SW480 (cell line): ENCODE results near the gene TOR3A.
"Not testable (repeated sequence)": the region's sequence is repeated elsewhere in the genome, so short reads cannot be mapped to it uniquely, and the experiment has no call there.

ENCODE experiments used
- DNase-seq: peaks from one replicate; pipeline ENCODE4 v3.0.0-alpha.2; 2016; ENCODE audit warnings: low spot score

Gene TOR3A, protein sequence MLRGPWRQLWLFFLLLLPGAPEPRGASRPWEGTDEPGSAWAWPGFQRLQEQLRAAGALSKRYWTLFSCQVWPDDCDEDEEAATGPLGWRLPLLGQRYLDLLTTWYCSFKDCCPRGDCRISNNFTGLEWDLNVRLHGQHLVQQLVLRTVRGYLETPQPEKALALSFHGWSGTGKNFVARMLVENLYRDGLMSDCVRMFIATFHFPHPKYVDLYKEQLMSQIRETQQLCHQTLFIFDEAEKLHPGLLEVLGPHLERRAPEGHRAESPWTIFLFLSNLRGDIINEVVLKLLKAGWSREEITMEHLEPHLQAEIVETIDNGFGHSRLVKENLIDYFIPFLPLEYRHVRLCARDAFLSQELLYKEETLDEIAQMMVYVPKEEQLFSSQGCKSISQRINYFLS

DNA sequence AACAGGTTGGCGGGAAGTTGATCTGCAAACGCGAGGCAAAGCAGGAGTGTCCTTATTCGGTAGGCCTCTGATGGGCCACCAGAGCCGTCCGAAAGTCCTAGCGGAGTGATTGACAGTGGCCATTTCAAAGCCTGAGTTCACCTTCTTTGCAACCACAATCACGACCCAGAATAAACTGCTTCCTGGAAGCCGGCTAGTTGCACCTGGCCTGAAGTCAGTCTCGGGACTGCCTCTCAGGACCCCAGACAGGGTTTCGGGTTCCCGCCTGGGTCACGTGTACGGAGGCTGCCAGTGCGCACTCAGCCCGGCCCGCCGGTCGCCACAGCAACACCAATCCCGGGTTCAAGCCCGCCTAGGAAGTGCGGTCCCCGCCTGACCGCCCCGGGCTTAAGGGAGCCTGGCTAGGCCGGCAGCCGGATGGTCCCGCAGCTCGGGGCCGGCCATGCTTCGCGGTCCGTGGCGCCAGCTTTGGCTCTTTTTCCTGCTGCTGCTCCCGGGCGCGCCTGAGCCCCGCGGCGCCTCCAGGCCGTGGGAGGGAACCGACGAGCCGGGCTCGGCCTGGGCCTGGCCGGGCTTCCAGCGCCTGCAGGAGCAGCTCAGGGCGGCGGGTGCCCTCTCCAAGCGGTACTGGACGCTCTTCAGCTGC lies at the start of gene TOR3A:
TSS of gene TOR3A (plus strand) at position 384 of the 646 bp plus-strand sequence. CDS start at position 443, 59 bp downstream.
- peak; percentile 84 for DNase-seq

DNA sequence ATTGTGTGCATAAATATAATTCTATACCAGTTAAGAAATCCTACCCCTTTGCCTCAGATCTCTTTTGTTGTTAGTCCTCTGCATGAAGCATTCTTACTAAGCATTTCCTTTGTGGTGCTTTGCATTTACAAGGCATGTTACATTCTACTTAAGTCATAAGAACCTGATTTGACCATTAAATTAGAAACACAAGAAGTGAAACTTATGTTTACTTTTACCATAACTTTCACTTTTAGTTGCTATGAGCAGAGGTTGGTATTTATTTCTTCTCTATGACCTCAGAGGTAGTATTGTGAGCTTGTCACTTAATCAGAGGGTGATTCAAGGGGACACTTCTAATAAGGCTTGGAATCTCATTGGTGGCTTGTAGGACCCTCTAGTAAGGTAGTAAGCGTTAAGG lies 47.1 kb upstream of the TOR3A start:
- no peak for DNase-seq

DNA sequence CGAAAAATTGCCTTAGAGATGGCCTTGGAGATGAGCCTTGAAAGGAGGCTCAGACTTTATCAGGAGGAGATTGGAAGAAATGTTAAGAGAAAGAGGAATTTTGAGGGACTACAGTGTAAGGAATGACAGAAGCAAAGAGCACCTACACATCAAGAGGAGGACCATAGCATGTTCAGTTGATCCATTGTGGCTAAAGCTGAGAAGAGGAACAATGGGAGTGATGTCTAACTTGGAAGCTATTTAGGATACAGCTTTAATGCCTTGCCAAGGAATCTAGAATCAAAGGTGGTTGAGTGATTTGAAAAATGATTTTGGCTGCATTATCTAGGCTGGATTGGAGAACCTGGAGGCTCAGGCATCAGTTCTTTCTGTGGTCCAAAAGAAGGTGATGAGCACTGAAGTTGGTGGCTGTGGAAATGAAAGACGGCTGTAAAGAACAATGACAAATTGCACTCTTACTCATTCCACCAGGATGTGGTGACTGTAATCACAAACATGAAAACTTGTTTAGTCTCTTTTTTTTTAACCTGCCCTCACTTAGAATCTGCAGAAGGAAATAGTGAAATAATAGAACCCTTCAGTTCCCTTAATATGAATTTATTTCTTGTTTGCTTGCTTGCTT lies 44.9 kb upstream of the TOR3A start:
- no peak for DNase-seq

DNA sequence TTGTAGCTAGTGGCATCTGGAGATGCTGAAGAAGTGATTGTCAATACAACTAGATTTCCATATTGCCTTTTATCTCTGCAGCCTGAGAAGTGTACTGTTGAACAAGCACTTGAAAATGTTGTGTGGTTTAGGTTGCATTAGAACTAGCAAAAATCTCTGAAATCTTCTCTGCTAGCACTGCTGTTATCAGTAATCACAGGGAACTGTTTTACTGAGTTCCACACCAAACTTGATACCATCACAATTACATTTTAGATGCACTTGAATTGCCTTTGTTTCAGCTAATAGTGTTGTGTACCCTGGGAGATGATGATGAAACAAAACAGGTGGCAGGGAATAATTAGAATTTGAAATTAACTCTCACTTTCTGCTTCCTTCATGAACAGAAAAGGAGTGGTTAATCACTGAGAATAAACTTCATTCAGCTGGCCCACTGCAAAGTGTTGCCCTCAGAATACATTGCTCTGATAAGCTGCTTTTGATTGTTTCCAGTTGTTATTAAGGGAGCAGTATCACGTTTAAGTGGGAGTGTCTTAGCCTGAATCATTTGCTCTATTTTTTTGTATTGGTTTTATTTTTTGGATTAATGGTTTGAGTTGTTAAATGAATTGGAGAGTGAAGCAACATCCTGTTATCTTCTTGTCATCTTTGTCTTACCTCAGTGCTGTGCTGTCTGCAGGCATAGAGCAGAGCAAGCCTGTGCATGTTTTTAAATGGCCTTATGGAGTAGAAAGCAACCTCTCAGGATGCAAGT lies 43.2 kb upstream of the TOR3A start:
- DNase-seq: no peak

DNA sequence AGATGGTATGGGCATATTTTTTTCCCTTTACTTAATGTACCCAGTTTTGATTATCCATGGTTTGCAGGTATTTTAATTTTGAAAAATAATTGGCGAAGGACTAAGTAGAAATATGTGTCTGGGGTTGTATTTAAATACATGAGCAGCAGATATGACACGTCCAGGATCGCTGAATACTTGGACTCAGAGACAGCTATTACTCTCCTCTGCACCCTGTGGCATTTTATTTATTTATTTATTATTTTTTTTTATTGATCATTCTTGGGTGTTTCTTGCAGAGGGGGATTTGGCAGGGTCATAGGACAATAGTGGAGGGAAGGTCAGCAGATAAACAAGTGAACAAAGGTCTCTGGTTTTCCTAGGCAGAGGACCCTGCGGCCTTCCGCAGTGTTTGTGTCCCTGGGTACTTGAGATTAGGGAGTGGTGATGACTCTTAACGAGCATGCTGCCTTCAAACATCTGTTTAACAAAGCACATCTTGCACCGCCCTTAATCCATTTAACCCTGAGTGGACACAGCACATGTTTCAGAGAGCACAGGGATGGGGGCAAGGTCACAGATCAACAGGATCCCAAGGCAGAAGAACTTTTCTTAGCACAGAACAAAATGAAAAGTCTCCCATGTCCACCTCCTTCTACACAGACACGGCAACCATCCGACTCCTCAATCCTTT lies 42.2 kb upstream of the TOR3A start:
- not testable (repeated sequence) for DNase-seq

DNA sequence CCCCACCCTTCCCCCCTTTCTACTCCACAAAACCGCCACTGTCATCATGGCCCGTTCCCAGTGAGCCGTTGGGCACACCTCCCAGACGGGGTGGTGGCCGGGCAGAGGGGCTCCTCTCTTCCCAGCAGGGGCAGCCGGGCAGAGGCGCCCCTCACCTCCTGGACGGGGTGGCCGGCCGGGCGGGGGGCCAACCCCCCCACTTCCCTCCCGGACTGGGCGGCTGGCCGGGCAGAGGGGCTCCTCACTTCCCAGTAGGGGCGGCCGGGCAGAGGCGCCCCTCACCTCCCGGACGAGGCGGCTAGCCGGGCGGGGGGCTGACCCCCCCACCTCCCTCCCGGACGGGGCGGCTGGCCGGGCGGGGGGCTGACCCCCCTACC lies 41.7 kb upstream of the TOR3A start:
- not testable (repeated sequence) for DNase-seq

DNA sequence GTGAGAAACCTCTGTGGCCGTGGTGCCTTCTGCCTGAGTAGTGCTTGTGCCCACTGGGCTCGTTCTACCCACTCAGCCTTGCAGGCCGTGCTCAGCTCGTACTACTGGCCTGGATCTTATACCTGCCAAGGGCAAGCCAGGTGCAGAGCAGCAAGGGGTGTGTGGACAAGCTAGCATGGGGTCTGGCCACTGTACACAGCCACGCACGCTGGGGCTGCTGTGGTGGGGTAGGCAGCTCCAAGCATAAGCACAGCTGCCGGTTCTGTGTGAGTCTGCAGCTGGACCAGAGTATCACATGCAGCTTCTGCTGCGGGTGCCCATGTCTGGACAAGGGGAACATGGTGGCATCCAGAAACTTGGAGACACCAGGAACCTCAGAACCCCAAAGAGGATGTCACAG lies 39.8 kb upstream of the TOR3A start:
- no peak for DNase-seq

DNA sequence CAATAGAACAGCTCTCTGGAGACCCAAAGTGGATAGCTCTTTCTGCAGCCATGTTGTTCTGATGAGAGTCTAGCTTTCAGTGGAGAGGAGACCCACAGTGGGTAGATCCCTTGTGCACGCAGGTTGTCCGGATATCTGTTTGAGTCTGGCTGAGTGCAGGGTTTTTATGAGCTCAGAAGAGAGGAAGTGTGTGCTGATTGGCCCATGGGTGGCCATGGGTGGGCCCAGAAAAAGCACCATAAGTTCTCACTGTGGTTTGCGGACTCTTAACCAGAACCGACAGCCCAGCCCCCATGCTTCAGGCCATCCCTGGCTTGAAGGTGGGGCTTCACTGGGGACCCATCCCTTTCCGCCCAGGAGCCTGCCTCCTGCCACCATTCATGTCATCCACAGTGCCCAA lies 39.2 kb upstream of the TOR3A start:
- no peak for DNase-seq

DNA sequence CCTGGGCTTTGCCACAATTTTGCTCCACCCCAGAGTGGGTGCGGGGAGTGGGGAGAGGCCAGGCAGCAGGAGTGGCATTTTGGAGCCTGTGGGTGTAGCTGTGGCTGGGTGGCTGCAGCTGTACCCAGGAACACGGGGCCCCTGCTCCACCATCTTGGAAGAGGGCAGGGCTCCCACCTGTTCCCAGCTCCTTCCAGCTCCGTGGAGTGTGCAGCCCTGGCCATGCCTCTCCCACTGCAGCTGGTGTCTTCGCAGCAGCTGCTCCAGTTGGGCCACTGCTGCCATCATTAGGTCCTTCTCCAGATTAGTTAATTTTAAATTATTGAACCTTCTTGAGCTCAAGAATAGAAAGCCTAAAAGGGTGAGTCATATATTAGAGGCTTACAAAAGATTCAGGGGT lies 38.6 kb upstream of the TOR3A start:
- no peak for DNase-seq

DNA sequence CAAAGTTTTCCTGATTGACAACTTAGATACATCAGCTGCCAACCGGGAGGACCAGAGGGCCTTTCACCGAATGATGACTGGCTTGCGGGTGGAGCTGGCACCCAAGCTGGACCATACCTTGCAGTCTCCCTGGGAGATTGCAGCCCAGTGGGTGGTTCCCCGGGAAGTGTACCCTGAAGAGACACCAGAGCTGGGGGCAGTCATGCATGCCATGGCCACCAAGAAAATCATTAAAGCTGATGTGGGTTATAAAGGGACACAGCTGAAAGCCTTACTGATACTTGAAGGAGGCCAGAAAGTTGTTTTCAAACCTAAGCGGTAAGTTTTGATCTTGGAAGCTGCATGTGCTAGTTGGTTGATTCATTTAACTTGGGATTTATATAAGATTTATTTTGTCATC lies 38.0 kb upstream of the TOR3A start:
- no peak for DNase-seq

DNA sequence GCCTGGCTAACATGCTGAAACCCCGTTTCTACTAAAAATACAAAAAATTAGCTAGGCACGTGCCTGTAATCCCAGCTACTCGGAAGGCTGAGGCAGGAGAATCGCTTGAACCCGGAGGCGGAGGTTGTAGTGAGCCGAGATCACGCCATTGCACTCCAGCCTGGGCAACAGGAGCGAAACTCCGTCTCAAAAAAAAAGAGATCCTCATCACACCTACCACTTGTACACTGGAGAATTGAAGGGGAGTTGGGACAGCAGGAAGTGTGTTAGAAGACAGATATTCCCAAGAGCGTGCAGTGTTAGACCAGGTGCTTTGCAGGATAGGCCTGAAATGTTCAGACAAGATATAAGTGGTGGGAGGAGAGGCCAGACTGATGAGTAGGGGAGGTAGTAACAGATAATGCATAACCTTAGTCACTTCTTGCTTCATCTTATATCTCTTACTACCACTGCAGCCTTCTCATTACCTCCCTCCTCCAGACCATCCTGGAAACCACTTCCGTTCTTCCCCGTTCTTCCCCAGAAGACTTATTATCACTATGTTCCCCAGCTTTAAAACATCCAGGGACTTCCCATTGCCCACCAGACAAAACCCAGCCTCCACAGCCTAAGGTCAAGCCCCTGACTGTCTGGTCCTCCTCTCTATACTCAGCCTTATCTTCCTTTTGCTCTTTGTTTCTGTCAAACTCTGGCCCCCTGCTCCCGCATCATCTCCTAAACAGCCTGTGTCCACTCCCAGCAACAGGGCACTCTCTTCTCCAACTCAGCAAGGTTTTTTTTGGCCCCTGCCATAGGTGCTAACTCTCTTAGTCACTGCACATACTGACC lies 34.8 kb upstream of the TOR3A start:
- no peak for DNase-seq

DNA sequence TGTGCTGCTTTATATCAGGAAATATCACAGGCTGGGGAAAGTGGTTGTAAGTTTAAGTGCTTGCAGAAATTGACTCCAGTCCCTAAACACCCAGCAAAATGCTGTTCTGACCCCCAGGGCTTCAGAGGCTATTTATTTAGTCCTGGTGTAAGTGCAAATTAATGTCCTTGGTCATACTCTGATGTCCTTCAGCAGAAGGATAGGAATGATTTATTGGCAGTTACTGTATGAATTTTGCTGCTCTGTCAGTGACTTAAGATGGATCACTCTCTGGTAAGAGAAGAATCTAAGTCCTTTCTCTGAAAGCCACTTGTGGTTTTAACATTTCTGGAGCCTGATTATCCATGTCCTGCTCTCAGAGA lies 34.3 kb upstream of the TOR3A start:
- DNase-seq: no peak

DNA sequence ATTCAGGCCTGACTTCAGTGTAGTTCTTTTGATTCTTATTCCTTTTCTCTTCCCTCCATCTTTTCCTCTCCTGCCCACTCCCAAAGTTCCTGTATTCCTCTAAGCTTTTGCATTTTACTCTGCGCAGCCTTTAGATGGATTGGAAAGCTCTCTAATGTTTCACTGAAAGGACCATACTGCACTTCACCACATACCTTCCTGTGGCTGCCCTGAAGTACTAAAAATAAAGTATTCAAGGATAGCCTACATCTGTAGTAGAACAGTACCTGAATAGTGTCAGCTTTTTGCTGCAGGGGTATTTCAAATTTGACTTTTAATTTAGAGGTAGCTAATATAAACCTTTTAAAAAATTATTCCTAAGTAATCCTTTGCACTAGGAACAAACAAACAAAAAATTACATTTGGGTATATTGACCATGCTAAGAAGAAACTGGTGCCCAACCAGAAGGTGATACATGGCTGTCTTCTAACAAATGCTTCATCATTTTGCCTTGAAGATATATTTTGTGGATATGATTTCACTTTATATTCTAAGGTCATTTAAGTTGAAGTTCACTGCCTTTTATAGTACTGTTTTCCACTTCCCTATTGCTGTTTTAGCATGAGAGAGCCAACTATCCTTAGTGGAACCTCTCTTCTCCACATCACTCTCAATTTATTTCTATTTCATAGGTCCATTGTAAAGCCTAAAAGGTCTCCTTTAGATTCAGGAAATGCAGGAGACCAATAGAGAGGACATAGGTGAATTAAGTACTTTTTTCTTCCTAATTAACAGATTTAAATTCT lies 33.3 kb upstream of the TOR3A start:
- no peak for DNase-seq

DNA sequence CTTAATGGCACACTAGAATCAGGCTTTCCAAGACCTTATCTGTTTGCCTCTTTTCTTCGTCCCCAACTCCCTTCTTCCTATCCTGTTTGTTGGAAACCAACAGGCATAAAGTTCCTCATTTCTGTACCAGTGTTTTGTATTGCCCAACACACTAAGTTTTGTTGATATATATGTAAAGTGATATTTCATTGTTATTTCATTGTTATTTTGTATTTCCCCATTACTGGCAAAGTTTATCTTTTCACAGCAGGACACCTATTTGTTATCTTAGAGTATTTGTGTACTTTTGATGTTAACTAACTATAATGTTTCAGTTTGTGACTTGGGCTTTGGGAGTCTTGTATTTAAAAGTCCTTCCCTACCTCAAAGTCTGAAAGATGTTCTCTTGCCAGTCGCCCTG lies 29.1 kb upstream of the TOR3A start:
- DNase-seq: no peak

DNA sequence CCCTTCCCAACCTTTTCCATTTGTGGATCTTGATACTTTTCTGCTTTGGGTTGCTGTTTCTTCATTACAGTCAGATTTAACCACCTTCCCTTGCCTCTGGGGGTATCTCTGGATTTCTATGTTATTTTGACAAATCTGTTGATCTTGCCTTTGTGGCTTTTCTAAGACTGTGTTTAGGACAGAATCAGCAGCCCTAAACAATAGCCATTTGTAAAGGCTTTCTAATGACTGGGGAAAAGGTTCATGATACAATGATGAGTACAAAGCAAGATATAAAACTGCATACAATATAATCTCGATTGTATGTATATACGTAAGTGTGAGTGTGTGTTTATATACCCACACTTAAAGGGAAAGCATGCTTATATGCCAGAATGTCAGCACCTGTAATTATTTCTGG lies 28.4 kb upstream of the TOR3A start:
- no peak for DNase-seq

DNA sequence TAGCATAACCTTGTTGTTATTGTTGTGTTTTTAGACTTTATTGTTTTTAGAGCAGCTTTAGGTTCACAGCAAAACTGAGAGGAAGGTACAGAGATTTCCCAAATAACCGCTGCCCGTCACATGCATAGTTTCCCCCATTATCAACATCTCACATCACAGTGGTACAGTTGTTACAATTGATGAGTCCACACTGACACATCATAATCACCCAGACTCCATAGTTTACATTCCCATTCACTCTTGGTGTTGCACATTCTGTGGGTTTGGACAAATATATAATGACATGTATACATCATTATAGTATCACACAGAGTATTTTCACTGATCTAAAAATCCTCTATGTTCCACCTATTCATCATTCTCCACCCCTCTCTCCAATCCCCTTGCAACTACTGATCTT lies 25.9 kb upstream of the TOR3A start:
- no peak for DNase-seq

DNA sequence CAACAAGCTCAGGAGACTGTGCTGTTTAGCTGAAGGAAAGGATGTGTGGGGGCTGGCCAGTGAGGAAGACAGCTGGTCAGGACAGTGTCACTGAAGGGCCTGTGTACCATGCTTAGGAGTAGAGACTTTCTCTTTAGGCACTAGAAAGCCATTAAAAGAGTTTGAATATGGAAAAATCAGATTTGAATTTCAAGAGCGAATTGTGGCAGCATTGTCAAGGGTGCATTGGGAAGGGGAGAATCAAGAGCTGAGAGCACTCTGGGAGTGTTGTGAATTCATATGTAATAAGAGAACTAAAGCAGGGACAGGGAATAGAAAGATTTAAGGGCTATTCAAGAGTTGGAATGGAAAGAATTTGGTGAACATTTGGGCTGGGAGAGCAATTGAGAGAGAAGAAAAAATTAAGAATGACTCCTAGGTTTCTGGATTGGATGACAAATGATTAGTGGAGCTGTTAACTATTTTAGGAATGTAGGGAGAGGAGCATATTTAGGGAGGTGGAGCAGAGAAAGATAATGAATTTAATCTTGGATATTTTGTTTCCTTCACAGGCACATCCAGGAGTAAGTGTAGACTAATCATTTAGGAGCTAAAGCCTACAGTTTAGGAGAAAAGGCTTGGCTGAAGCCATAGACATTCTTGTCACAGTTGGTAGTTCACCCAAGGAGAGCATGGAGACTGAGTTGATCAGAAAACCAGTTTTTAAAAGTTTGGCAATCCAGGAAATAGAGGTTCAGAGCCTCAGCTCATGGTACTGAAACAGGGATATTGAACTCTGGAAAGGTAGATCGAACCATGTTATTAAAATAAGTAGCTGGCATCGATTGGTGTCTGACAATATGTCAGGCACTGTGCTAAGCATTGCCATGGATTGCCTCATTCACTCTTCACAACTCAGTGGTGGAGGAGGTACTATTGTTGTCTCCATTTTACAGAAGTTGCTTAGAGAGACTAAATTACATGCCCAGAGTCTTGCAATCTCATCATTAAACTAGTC lies 23.1 kb upstream of the TOR3A start:
- DNase-seq: no peak

DNA sequence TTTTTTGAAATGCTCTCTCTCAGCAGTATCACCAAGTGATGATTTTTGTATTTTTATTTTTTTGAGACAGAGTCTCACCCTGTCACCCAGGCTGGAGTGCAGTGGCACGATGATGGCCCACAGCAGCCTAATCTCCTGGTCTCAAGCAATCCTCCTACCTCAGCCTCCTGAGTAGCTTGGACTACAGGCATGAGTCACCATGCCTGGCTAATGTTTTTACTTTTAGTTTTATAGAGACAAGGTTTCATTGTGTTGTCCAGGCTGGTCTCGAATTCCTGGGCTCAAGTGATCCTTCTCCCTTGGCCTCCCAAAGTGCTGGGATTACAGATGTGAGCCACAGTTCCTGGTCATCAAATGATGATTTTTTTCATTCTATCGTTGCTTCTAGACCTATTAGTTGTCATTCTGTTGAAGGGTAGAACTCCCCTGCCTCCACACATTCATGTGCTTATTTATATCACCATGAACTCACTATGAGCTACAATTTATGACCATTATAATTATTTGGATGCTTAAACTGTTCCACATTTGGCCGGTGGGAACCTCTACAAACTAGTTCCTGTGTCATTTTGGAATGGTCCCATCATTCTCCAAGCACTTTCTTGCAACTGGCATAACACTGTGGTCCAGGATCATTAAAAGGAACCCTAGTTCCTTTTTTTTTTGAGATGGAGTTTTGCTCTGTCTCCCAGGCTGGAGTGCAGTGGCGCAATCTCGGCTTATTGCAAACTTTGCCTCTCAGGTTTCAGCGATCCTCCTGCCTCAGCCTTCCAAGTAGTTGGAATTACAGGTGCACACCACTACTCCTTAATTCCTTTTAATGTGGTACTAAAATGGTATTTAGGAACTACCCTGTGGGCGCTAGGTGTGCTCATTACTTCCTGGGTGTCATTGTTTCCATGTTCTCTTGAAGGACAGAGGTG lies 20.2 kb upstream of the TOR3A start:
- no peak for DNase-seq
